Progenitor cell of endocrine pancreas (in vitro differentiated cells): ENCODE results near the gene CCDC38. TPM values are rescaled to one million over a fixed set of nuclear protein-coding genes. Genes with fewer than 3 reads are reported as not detected.

ENCODE experiments used
- DNase-seq: peaks from one replicate; pipeline ENCODE4 v3.0.0; 2021; ENCODE audit warnings: low spot score; ENCODE audit not compliant: unreplicated experiment
- H3K27ac Mint-ChIP-seq: 2 replicates; pipeline ENCODE4 v1.8.0; 2021; ENCODE audit warnings: mild to moderate bottlenecking, moderate library complexity, mixed read lengths
- H3K27me3 Mint-ChIP-seq: 2 replicates; pipeline ENCODE4 v1.8.0; 2021; ENCODE audit warnings: mixed read lengths
- H3K36me3 Mint-ChIP-seq: 2 replicates; pipeline ENCODE4 v1.8.0; 2022; ENCODE audit warnings: mixed read lengths; ENCODE audit not compliant: insufficient read depth
- H3K4me1 Mint-ChIP-seq: 2 replicates; pipeline ENCODE4 v1.8.0; 2021; ENCODE audit warnings: low read depth, mixed read lengths
- H3K4me3 Mint-ChIP-seq: 2 replicates; pipeline ENCODE4 v1.8.0; 2021; ENCODE audit warnings: low read depth, mild to moderate bottlenecking, moderate library complexity, mixed read lengths
- H3K9me3 Mint-ChIP-seq: 2 replicates; pipeline ENCODE4 v1.8.0; 2021; ENCODE audit warnings: low read depth, mixed read lengths
- CTCF ChIP-seq: fragments of 200-600 bp; sonication (generic); IDR thresholded peaks from one replicate; pipeline ENCODE4 v1.5.0; 2021; ENCODE audit warnings: antibody characterized with exemption, mild to moderate bottlenecking; ENCODE audit not compliant: unreplicated experiment
- total RNA-seq: library from RNA; stranded (reverse); gene quantifications from 2 replicates; pipeline ENCODE4 v1.2.1, GENCODE V29; 2021

Gene CCDC38
- total RNA-seq, 1 donor from 2014 or later, result not detected

GRCh38 chr12:95942101-95942523 lies 302 bp downstream of the CCDC38 start:
- Mint-ChIP-seq H3K4me3 (peak overlapping the region; percentile 82), H3K27ac (peak overlapping the region; percentile 51), H3K4me1 (peaks cover 2% of the 10 kb centered on the region), H3K36me3 (no peaks in the 10 kb centered on the region), H3K27me3 (peaks cover 20% of the 10 kb centered on the region), H3K9me3 (no peaks in the 10 kb centered on the region)
- DNase-seq, result no peak
- no peak for TF ChIP-seq CTCF

GRCh38 chr12:95940514-95940913 lies 1.9 kb downstream of the CCDC38 start:
- Mint-ChIP-seq H3K4me3 (no peak overlapping the region), H3K36me3 (no peaks in the 10 kb centered on the region), H3K9me3 (no peaks in the 10 kb centered on the region), H3K27ac (no peak overlapping the region), H3K4me1 (peaks cover 2% of the 10 kb centered on the region), H3K27me3 (peaks cover 15% of the 10 kb centered on the region)
- no peak for DNase-seq
- no peak for TF ChIP-seq CTCF

GRCh38 chr12:95922231-95922630 lies 20.2 kb downstream of the CCDC38 start:
- Mint-ChIP-seq H3K4me1 (no peaks in the 10 kb centered on the region), H3K27ac (no peak overlapping the region), H3K4me3 (no peak overlapping the region), H3K36me3 (no peaks in the 10 kb centered on the region), H3K27me3 (no peaks in the 10 kb centered on the region), H3K9me3 (peaks cover under 1% of the 10 kb centered on the region)
- DNase-seq, result no peak
- no peak for TF ChIP-seq CTCF

GRCh38 chr12:95919110-95919509 lies 23.3 kb downstream of the CCDC38 start:
- Mint-ChIP-seq H3K27ac (no peak overlapping the region), H3K36me3 (no peaks in the 10 kb centered on the region), H3K4me3 (no peak overlapping the region)

GRCh38 chr12:95918194-95918993 lies 24.0 kb downstream of the CCDC38 start:
- Mint-ChIP-seq H3K4me3 (no peak overlapping the region), H3K36me3 (no peaks in the 10 kb centered on the region), H3K27ac (no peak overlapping the region), H3K27me3 (no peaks in the 10 kb centered on the region), H3K9me3 (no peaks in the 10 kb centered on the region), H3K4me1 (no peaks in the 10 kb centered on the region)
- peak; percentile 79 for TF ChIP-seq CTCF
- no peak for DNase-seq

More at GRCh38 chr12:95919110-95919509, 23.3 kb downstream of the CCDC38 start:
- no peak for DNase-seq
- no peaks in the 10 kb centered on the region for H3K9me3 Mint-ChIP-seq
- H3K4me1 Mint-ChIP-seq, result no peaks in the 10 kb centered on the region
- H3K27me3 Mint-ChIP-seq, result no peaks in the 10 kb centered on the region
- TF ChIP-seq CTCF, result no peak
